LNCaP clone FGC (cell line): ENCODE measurements around the gene KCNIP1.
A peak's percentile ranks its signal among the peaks of the same experiment; 100 is the strongest.

Source experiments
- DNase-seq: peaks from one replicate; pipeline ENCODE4 v3.0.0-alpha.2; 2011; ENCODE audit warnings: low read depth
- H3K4me3 ChIP-seq: 2 replicates; pipeline ENCODE4 v1.5.1; 2011; ENCODE audit warnings: mild to moderate bottlenecking, low read depth, low read length, control low read depth
- TF ChIP-seq, protein P1 (sequence below): IDR thresholded peaks from 2 replicates; pipeline ENCODE4 v1.5.1; 2012; ENCODE audit warnings: mild to moderate bottlenecking; ENCODE audit not compliant: control insufficient read depth, insufficient read depth; ENCODE audit errors: extremely low read depth

Gene KCNIP1

DNA sequence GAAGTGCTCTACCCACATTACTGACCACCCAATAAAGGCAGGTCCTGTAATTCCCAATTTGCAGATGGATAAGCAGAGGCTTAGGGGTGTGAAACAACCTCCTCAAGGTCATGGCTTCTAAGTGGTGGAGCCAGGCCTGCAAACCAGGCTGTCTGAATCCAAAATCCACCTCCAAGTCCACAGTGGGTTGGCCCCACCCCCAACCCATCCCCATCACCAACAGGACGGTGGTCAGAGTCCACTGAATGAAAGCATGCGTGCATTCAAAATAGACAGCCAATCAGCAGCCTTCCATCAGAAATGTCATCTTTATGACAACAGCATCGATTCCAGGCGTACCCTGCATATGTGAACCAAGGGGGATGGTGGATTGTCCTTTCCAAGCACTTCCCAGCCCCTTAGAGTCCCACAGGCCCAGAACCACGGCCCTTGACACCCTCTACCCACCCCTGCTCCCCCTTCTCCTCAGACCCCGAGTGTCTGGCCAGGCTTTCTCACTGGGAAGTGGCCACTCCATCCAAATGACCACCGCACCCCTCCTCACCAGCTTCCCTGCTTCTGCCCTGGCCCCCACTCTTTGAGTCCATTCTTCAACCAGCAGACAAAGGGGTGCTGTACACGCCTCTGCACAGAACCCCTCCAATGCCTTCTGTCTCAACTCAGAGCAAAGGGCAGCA lies 133.1 kb downstream of the KCNIP1 start:
- no peak overlapping the region for H3K4me3 ChIP-seq
- no peak for DNase-seq
- TF ChIP-seq, protein P1, sequence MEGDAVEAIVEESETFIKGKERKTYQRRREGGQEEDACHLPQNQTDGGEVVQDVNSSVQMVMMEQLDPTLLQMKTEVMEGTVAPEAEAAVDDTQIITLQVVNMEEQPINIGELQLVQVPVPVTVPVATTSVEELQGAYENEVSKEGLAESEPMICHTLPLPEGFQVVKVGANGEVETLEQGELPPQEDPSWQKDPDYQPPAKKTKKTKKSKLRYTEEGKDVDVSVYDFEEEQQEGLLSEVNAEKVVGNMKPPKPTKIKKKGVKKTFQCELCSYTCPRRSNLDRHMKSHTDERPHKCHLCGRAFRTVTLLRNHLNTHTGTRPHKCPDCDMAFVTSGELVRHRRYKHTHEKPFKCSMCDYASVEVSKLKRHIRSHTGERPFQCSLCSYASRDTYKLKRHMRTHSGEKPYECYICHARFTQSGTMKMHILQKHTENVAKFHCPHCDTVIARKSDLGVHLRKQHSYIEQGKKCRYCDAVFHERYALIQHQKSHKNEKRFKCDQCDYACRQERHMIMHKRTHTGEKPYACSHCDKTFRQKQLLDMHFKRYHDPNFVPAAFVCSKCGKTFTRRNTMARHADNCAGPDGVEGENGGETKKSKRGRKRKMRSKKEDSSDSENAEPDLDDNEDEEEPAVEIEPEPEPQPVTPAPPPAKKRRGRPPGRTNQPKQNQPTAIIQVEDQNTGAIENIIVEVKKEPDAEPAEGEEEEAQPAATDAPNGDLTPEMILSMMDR, result no peak

GRCh38 chr5:170638051-170638450 lies 134.2 kb downstream of the KCNIP1 start:
- TF ChIP-seq, protein P1, result no peak
- no peak for DNase-seq
- H3K4me3 ChIP-seq, result no peak overlapping the region

- TF ChIP-seq, protein P1, result peak; percentile 95
- DNase-seq, result no peak
- H3K4me3 ChIP-seq, result no peak overlapping the region
Measured at GRCh38 chr5:170638454-170639220, 134.8 kb downstream of the KCNIP1 start.

GRCh38 chr5:170639221-170639925 lies 135.6 kb downstream of the KCNIP1 start:
- H3K4me3 ChIP-seq, result no peak overlapping the region
- no peak for DNase-seq
- TF ChIP-seq, protein P1, result no peak

- no peak overlapping the region for H3K4me3 ChIP-seq
- DNase-seq, result no peak
- TF ChIP-seq, protein P1, result no peak
Measured at GRCh38 chr5:170640731-170641588, 137.1 kb downstream of the KCNIP1 start.

DNA sequence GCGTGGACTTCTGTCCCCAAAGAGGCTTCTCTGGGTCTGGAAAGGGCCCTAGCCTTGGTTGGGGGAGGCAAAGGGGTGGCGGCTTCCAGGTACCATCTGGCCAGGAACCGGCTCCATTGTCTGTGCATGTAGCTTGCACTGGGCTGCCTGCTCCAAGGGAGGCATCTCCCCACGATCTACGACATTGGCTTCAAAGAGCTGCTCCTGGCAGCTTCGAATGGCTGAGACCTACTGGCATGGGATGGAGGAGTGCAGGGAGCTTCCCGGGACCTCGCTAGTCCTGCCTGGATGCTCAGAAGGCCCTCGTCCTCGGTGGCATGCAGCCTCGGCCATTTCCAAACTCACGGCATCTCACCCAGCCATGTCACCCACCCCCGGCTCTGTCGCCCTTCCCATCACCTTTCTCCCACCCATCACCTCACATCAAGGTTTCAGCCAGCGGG lies 137.8 kb downstream of the KCNIP1 start:
- TF ChIP-seq, protein P1, result no peak
- no peak overlapping the region for H3K4me3 ChIP-seq
- no peak for DNase-seq
